ENCODE measurements around the gene ANKLE1.
A peak's percentile ranks its signal among the peaks of the same experiment; 100 is the strongest.
"Not testable (repeated sequence)": the region's sequence is repeated elsewhere in the genome, so short reads cannot be mapped to it uniquely, and the experiment has no call there.

The ANKLE1 gene

GRCh38 chr19:17282488-17283125, 906 bp downstream of the ANKLE1 start:
- DNase-seq (ENCODE audit: low read depth in 3 of 3) = peak; percentile 55 to 81 (median 59)

GRCh38 chr19:17283504-17283996, 1.8 kb downstream of the ANKLE1 start:
- no peak for DNase-seq (ENCODE audit: low read depth in 3 of 3)

GRCh38 chr19:17285415-17286135, 3.9 kb downstream of the ANKLE1 start:
- no peak for DNase-seq (ENCODE audit: low read depth in 3 of 3)

- DNase-seq (ENCODE audit: low read depth in 3 of 3) = no peak
Observed at GRCh38 chr19:17286263-17286662, 4.6 kb downstream of the ANKLE1 start.

GRCh38 chr19:17286752-17287151, 5.1 kb downstream of the ANKLE1 start:
- DNase-seq (ENCODE audit: low read depth in 3 of 3) = no peak

- peak in 1 of 3 experiments; percentile 68 for DNase-seq (ENCODE audit: low read depth in 3 of 3)
Observed at GRCh38 chr19:17289489-17289888, 7.8 kb downstream of the ANKLE1 start.

GRCh38 chr19:17292301-17293074, 10.8 kb downstream of the ANKLE1 start:
- peak; percentile 61 to 81 (median 62) for DNase-seq (ENCODE audit: low read depth in 3 of 3)

GRCh38 chr19:17293605-17294004, 11.9 kb downstream of the ANKLE1 start:
- no peak for DNase-seq (ENCODE audit: low read depth in 3 of 3)

GRCh38 chr19:17294051-17294891, 12.6 kb downstream of the ANKLE1 start:
- peak in 1 of 3 experiments; percentile 55 for DNase-seq (ENCODE audit: low read depth in 3 of 3)

- not testable (repeated sequence) for DNase-seq (ENCODE audit: low read depth in 3 of 3)
Observed at GRCh38 chr19:17295551-17295950, 13.8 kb downstream of the ANKLE1 start.

- no peak for DNase-seq (ENCODE audit: low read depth in 3 of 3)
Observed at GRCh38 chr19:17296273-17296672, 14.6 kb downstream of the ANKLE1 start.

- no peak for DNase-seq (ENCODE audit: low read depth in 3 of 3)
Observed at GRCh38 chr19:17296976-17297375, 15.3 kb downstream of the ANKLE1 start.

- DNase-seq (ENCODE audit: low read depth in 3 of 3) = no peak
Observed at GRCh38 chr19:17300992-17301619, 19.4 kb downstream of the ANKLE1 start.

GRCh38 chr19:17302391-17303166, 20.9 kb downstream of the ANKLE1 start:
- DNase-seq (ENCODE audit: low read depth in 3 of 3) = no peak

GRCh38 chr19:17303167-17303939, 21.7 kb downstream of the ANKLE1 start, which contains the start of gene ABHD8:
TSS of gene ABHD8 (minus strand) at chr19:17303425. CDS start at chr19:17301616, 1,809 bp downstream.
- peak; percentile 79 to 94 (median 86) for DNase-seq (ENCODE audit: low read depth in 3 of 3)

GRCh38 chr19:17303940-17304267, 22.2 kb downstream of the ANKLE1 start:
- no peak for DNase-seq (ENCODE audit: low read depth in 3 of 3)

- no peak for DNase-seq (ENCODE audit: low read depth in 3 of 3)
Observed at GRCh38 chr19:17304386-17305215, 22.9 kb downstream of the ANKLE1 start.

GRCh38 chr19:17305216-17305516, 23.5 kb downstream of the ANKLE1 start:
- DNase-seq (ENCODE audit: low read depth in 3 of 3) = no peak

All from stimulated activated CD4-positive, alpha-beta T cell treated with anti-CD3 and anti-CD28 coated beads, TNF-alpha, amount 100 ng/mL, for 24 hours (primary cell).